Spleen (tissue), 7 donors: ENCODE measurements around the gene GRIA4.

Source experiments
- POLR2AphosphoS5 ChIP-seq, 3 donors: sonication (generic); formaldehyde crosslinking; IDR thresholded peaks; one replicate each; pipeline ENCODE4 v1.5.1; 2017; ENCODE audit warnings: antibody characterized with exemption in 3 of 3
- TF ChIP-seq, protein P1 (sequence below), 11 experiments: fragments of 200-600 bp in 7 of 11; fragments of 450-650 bp in 4 of 11; sonication (generic) in 4 of 11; IDR thresholded peaks in 8 of 11; conservative IDR thresholded peaks in 3 of 11; 1 replicate in 7 of 11; 2 replicates in 4 of 11; pipeline versions ENCODE4 v1.4.0 to v1.8.0; 2016 to 2021; ENCODE audit warnings: antibody characterized with exemption in 11 of 11, inconsistent platforms in 4 of 11, mild to moderate bottlenecking in 1 of 11
- donor health status: DM: no; HTN: no; CAD: no; lungs with moderate emphysema.
- donor health status: DM: no; HTN: no; CAD: no.
- donor health status: DM: no; HTN: no; CAD: no.

DNA sequence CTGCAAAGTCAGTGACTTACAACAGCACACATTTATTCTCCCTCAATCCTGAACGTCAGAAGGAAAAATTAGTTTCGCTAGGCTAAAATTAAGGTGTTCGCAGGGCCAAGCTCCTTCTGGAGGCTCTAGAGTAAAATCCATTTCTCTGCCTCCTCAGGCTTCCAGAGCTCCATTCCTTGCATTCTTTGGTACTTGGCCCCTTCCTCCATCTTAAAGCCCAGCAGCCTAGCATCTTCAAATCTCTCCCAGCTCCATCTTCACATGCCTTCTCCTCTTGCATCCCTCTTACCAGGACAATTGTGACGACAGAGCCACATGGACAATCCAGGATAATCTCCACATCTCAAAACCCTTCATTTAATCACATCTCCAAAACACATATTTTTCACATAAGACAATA is 165.0 kb downstream of the GRIA4 start:
- TF ChIP-seq, protein P1, sequence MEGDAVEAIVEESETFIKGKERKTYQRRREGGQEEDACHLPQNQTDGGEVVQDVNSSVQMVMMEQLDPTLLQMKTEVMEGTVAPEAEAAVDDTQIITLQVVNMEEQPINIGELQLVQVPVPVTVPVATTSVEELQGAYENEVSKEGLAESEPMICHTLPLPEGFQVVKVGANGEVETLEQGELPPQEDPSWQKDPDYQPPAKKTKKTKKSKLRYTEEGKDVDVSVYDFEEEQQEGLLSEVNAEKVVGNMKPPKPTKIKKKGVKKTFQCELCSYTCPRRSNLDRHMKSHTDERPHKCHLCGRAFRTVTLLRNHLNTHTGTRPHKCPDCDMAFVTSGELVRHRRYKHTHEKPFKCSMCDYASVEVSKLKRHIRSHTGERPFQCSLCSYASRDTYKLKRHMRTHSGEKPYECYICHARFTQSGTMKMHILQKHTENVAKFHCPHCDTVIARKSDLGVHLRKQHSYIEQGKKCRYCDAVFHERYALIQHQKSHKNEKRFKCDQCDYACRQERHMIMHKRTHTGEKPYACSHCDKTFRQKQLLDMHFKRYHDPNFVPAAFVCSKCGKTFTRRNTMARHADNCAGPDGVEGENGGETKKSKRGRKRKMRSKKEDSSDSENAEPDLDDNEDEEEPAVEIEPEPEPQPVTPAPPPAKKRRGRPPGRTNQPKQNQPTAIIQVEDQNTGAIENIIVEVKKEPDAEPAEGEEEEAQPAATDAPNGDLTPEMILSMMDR (IDR thresholded peaks at IDR 0.05 in 8 of 11, conservative IDR thresholded peaks at IDR 0.05 in 3 of 11) = no peak
- TF ChIP-seq POLR2AphosphoS5 (IDR thresholded peaks at IDR 0.05) = no peak
